HG03565 (cell line): ENCODE measurements around the gene TOB2.

Source experiments
- ATAC-seq: cut with Tn5 transposase; IDR thresholded peaks from one replicate; pipeline ENCODE4 v1.9.1; 2021; ENCODE audit warnings: mild to moderate bottlenecking, moderate library complexity; ENCODE audit not compliant: unreplicated experiment

The TOB2 gene, protein sequence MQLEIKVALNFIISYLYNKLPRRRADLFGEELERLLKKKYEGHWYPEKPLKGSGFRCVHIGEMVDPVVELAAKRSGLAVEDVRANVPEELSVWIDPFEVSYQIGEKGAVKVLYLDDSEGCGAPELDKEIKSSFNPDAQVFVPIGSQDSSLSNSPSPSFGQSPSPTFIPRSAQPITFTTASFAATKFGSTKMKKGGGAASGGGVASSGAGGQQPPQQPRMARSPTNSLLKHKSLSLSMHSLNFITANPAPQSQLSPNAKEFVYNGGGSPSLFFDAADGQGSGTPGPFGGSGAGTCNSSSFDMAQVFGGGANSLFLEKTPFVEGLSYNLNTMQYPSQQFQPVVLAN

DNA sequence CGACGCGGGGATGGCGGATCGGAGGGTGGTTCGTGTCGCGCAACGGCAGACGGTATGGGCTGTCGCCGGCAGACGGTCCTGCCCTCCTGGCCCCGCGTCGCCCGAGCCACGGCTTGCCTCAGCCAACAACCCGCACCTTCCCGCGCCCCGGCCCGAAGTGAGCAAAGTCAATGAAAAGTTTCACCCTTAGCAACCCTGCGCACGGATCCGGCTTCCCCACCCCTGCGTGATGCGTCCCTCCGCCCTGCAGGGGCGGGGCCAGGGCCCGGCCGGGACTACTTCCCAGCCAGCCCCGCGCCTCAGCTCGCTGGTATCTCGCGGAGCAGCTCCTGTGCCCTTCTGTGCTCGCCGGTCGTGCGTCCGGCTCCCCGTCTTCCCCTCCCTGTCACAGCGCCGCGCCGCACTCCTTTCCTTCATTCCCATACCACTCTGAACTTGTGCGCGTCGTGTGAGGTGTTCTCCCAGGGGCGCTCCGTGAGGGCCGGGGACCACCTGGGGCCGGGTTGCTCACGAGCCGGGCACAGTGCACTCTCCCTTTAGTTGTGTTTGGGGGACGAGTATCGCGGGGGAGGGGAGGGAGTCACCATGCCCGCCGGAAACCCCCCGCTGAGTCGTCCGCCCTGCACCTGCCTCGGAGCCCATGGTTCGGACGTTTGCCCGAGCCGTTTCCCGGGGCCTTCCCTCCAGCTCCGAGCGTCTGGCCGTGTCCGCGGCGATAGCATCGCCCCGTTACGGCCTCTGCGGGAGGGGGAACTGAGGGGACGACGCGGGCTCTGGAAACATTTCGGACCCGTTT is at the start of gene TOB2:
Gene TOB2 (minus strand): TSS at position 163 of the 796 bp plus-strand sequence. CDS start 9,456 bp downstream, outside the sequence.
- ATAC-seq = peak; percentile 26

GRCh38 chr22:41491374-41492100 is 44.9 kb upstream of the TOB2 start:
- ATAC-seq = no peak

- no peak for ATAC-seq
These were observed 42.2 kb upstream of the TOB2 start for GRCh38 chr22:41488596-41489385.

DNA sequence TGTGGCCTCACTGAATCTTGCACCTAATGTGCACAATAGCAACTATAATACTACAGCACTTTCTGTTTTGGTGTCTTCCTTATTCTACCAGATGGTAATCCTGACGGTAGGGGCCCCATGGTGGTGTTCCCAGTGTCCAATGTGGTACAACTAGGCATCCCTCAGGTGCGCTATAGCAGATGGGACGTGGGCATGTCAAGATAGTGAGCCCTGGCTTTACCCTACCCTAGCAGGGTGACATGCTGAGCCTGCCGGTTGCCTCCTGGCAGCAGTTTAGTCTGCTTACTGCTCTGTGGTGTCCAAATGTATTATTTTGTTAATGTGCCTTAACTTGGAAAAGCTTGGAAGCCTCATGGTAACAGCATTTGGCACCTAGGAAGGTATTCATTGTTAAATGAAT is 41.5 kb upstream of the TOB2 start:
- ATAC-seq = no peak

- ATAC-seq = no peak
These were observed 40.7 kb upstream of the TOB2 start for GRCh38 chr22:41487037-41487935.

DNA sequence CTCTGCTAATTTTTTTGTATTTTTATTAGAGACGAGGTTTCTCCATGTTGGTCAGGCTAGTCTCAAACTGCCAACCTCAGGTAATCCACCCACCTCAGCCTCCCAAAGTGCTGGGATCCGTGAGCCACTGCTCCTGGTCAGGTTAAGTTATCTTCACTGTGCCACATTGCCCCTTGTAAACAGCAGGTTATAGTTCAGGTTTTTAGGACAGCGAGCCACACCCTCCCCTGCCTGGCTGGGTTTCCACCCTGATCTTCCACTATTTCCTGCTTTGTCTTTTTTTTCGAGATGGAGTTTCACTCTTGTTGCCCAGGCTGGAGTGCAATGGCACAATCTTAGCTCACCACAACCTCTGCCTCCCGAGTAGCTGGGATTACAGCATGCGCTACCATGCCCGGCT is 38.4 kb upstream of the TOB2 start:
- ATAC-seq = no peak

DNA sequence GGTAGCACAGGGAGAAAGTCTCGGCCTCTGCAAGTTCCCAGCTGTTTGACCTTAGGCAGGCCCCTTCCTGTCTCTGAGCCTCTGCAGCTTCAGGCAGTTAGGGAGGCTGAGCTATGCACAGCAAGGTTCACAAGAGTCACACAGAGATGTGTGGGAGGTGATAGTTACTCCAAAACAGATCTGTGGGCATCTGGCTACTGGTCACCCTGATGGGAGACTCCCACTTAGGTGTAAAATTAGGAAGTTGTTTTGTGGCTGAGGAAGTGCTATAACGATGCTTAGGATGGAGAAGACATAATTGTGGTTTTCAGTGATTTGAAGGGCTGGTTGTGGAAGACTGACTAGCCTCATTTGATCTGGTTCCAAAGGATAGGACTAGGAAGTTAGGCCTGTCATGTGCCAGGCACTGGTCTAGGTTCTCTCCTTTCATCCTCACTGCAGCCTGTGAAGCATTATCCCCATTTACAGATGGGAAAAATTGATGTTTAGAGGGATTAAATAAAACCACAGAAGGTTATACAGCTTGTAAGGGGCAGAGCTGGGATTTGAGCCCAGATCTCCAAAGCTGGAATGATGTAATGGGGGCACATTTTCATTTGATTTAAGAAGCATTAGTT is 35.8 kb upstream of the TOB2 start:
- no peak for ATAC-seq

- ATAC-seq = no peak
These were observed 35.3 kb upstream of the TOB2 start for GRCh38 chr22:41481925-41482318.

GRCh38 chr22:41481131-41481830 is 34.7 kb upstream of the TOB2 start:
- no peak for ATAC-seq

DNA sequence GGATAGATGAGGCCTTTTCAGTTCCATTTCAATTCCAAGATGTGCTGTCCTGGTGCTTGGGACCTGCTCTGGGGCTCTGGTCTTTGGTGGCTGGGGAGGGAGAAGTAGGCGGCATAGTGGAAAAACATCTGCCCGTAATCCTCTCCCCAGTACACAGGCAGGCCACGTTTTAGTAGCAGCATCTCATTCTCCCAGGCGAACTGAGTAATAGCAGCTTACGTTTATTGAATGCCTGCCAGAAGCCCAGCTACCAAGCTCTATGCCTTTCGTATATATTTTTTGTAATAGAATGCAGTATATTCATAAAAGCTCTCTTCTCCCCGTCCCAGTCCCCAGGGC is 33.8 kb upstream of the TOB2 start:
- ATAC-seq = no peak

DNA sequence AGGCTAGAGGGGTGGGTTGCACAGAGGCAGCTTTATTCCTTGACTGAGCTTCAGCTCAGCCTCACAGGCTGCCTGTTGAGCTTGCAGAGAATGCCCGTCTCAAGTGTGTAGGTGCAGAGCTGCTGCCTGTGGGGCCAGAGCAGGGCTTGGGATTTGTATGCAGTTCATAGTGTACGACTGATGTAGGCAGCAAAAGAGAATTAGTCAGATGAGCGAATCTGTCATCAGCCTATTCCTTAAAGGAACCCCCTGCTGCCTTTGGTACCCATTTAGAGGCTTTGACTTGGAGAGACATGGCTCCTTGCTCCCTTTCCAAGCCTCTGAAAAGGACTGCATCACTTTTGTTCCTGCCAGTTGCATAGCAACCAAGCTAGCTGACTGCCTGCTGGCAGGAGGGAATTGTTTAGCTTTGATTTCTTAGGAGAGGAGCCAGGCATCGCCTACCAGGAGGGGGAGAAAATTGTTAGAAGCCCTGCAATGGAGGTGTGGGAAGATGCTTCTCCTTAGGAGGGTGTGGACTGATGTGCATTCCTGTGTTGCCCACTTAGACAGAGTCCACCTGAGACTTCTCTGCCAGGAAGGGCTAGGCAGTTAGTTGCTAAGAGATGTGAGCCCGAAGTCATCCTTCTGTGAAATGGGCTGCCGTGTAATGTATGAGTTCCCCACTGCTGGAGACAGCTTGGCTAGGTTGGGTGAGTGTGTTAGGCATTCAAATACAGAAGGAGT is 33.2 kb upstream of the TOB2 start:
- no peak for ATAC-seq

DNA sequence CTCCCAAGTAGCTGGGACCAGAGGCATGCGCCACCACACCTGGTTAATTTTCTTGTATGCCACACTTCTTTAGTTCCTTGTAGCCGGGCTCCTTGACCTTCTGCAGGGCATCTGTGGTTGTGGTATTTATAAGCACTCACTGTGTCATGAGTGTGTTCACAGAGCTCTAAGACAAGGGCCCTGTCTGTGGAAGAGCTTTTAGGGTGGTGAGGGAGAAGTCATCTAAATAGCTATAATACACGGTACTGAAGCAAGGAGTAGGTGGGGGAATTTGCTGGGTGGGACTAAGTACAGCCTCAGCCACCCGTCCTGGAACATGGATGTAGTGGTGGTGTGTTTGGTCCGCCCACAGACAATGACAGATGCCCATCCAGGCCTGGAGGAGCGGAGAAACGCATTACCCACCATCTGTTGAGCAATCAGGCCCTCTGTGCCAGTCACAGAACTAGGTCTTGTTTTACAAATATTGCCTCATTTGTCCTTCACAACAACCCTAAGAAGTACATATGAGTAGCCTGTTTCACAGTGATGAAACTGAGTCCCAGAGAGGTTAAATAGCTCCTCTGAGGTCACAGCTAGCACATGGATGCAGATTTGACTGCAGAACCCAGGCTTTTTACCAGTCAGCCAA is 32.4 kb upstream of the TOB2 start:
- ATAC-seq = no peak

- ATAC-seq = no peak
These were observed 31.9 kb upstream of the TOB2 start for GRCh38 chr22:41478473-41478872.

- no peak for ATAC-seq
These were observed 28.4 kb upstream of the TOB2 start for GRCh38 chr22:41474872-41475451.

- no peak for ATAC-seq
These were observed 25.0 kb upstream of the TOB2 start for GRCh38 chr22:41471568-41471967.

GRCh38 chr22:41470886-41471285 is 24.3 kb upstream of the TOB2 start:
- ATAC-seq = no peak

GRCh38 chr22:41469218-41469851 is 22.7 kb upstream of the TOB2 start:
- no peak for ATAC-seq
